Memory B cell (primary cell): ENCODE results near the gene ZNF557.

ENCODE experiments used
- ATAC-seq: fragments of 150-1000 bp; cut with Tn5 transposase; 2 replicates; pipeline ENCODE4 v1.10.0; 2021; ENCODE audit warnings: low read depth, mild to moderate bottlenecking, moderate library complexity
- DNase-seq, 2 donors: peaks; one replicate each; pipeline ENCODE4 v3.0.0; 2022; ENCODE audit warnings: low spot score in 2 of 2
- H3K27ac Mint-ChIP-seq: one replicate; pipeline ENCODE4 v1.8.0; 2022; ENCODE audit warnings: mild to moderate bottlenecking, moderate library complexity, mixed read lengths
- H3K27me3 Mint-ChIP-seq: one replicate; pipeline ENCODE4 v1.8.0; 2022; ENCODE audit warnings: mixed read lengths
- H3K36me3 Mint-ChIP-seq: one replicate; pipeline ENCODE4 v1.8.0; 2022; ENCODE audit warnings: mild to moderate bottlenecking, mixed read lengths
- H3K4me1 Mint-ChIP-seq: one replicate; pipeline ENCODE4 v1.8.0; 2022; ENCODE audit warnings: mixed read lengths
- H3K4me3 Mint-ChIP-seq: one replicate; pipeline ENCODE4 v1.8.0; 2022; ENCODE audit warnings: mild to moderate bottlenecking, moderate library complexity, mixed read lengths
- H3K9me3 Mint-ChIP-seq: one replicate; pipeline ENCODE4 v1.8.0; 2022; ENCODE audit warnings: mixed read lengths

The ZNF557 gene

DNA sequence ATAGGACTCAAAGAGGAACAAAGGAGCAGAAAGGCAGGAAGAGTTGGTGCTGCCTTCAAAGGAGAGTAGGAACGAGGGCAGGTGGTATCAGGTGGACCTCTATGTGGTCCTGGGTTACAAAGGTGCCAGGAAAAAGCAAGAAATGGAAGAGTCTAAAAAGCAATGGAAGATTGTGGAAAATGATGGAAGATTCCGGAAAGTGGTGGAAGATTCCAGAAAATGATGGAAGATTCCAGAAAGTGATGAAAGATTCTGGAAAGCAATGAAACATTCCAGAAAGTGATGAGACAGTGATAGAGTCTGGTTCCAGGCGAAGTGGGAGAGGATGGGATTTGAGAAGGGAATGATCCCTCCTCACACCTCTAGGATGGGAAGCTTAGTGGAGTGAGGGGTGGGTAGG, 55.3 kb downstream of the ZNF557 start:
- Mint-ChIP-seq H3K9me3 (peaks cover 2% of the 10 kb centered on the region), H3K4me1 (no peaks in the 10 kb centered on the region), H3K27ac (no peak overlapping the region), H3K4me3 (no peak overlapping the region), H3K36me3 (peaks cover 24% of the 10 kb centered on the region), H3K27me3 (peaks cover under 1% of the 10 kb centered on the region)
- no peak for ATAC-seq
- no peak for DNase-seq

DNA sequence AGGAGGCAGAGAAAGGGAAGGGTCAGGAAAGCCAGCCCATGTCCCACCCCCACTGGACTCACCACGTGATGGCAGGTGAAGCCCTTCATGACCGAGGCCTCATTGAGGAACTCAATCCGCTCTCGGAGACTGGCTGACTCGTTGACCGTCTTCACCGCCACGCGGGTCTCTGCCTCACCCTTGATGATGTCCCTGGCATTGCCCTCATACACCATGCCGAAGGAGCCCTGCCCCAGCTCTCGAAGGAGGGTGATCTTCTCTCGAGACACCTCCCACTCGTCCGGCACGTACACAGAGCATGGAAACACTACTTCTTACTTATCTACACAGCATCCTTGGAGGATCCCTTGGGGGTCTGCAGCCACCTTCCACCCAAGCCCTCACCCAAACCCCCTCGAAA, 55.7 kb downstream of the ZNF557 start:
- peaks cover 26% of the 10 kb centered on the region for H3K36me3 Mint-ChIP-seq
- H3K9me3 Mint-ChIP-seq: peaks cover 2% of the 10 kb centered on the region
- ATAC-seq (no peak), DNase-seq (no peak)
- H3K27me3 Mint-ChIP-seq: no peaks in the 10 kb centered on the region
- H3K4me1 Mint-ChIP-seq: no peaks in the 10 kb centered on the region
- no peak overlapping the region for H3K4me3 Mint-ChIP-seq
- no peak overlapping the region for H3K27ac Mint-ChIP-seq

DNA sequence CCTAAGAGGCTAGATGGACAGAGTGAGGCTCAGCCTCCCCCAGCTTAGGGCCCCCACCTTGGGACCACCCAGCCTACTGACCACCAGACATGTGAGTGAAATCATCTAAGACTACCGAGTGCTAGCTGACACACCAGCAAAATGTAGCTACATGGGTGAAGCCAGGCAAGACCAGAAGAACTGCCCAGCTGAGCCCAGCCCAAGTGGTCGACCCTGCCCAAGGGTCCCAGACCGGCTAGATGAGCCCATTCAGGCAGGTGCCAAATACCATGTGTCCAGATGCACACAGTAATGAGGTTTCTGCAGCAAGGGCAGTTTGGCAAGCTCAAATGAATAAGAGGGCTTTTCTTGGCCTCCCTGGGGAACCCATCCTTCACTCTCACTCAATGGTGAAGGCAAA, 56.6 kb downstream of the ZNF557 start:
- peaks cover 26% of the 10 kb centered on the region for H3K36me3 Mint-ChIP-seq
- H3K4me3 Mint-ChIP-seq: no peak overlapping the region
- ATAC-seq (no peak), DNase-seq (no peak)
- H3K9me3 Mint-ChIP-seq: peaks cover 2% of the 10 kb centered on the region
- no peak overlapping the region for H3K27ac Mint-ChIP-seq
- H3K4me1 Mint-ChIP-seq: no peaks in the 10 kb centered on the region
- H3K27me3 Mint-ChIP-seq: no peaks in the 10 kb centered on the region

DNA sequence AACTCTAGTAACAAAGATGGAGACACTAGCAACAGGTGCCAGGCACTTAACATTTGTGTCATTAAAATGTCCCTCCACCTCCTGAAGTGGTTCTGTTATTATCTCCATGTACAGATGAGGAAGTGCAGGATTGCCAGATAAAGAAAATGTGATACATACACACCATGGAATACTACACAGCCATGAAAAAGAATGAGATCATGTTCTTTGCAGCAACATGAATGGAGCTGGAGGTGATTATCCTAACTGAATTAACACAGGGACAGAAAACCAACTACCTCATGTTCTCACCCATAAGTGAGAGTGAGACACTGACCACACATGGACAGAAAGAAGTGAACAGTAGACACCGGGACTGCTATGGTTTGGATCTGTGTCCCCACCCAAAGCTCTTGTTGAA, 60.5 kb downstream of the ZNF557 start:
- Mint-ChIP-seq H3K27me3 (no peaks in the 10 kb centered on the region), H3K36me3 (peaks cover 18% of the 10 kb centered on the region), H3K4me3 (no peak overlapping the region), H3K4me1 (no peaks in the 10 kb centered on the region), H3K9me3 (peaks cover 2% of the 10 kb centered on the region), H3K27ac (no peak overlapping the region)
- ATAC-seq (no peak), DNase-seq (no peak)

DNA sequence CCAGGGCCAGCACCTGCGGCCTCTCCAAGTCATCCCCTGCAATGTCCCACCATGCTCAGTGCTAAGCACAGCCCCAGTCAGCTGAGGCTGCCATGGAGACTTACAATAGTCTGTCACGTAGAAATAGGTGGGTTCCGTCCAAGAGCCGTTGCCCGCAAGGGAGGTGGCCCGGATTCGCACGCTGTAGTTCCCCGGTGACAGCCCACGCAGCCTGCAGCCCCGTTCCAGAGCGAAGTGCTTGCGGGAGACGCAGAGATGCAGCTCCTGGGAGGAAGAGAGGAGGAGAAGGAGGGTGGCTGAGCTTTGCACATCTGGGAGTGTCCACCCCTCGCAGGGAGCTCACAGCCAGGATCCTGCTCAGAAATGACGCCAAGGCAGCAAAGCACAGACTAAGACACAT, 62.6 kb downstream of the ZNF557 start:
- no peak for DNase-seq
- H3K27ac Mint-ChIP-seq: no peak overlapping the region
- no peaks in the 10 kb centered on the region for H3K4me1 Mint-ChIP-seq
- H3K36me3 Mint-ChIP-seq: peaks cover 10% of the 10 kb centered on the region
- no peaks in the 10 kb centered on the region for H3K27me3 Mint-ChIP-seq
- H3K9me3 Mint-ChIP-seq: no peaks in the 10 kb centered on the region
- ATAC-seq: no peak
- no peak overlapping the region for H3K4me3 Mint-ChIP-seq

DNA sequence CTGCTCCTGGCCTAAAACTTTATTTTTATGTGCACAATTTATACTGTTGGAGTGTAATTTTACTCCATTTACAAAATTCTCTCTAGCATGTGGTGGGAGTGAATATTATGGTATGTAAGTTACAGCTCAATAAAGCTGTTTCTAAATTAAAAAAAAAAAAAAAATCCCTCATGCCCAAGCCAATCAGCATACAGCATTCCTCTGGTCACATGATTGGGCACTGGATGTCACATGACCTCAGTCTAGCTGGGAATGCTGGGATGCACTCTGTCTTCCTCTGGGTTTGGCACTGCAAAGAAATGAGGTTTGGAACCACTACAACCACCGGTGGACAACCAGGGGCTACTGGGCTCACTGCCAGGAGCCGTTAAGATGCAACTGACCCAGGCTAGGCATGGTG, 67.6 kb downstream of the ZNF557 start:
- Mint-ChIP-seq H3K4me3 (no peak overlapping the region), H3K4me1 (no peaks in the 10 kb centered on the region), H3K9me3 (peaks cover 3% of the 10 kb centered on the region), H3K27ac (no peak overlapping the region), H3K27me3 (no peaks in the 10 kb centered on the region), H3K36me3 (peaks cover 5% of the 10 kb centered on the region)
- DNase-seq (no peak), ATAC-seq (no peak)
